OCI-M2 (cell line): Measurements from ENCODE around the gene MAP4K3.
"Not testable (repeated sequence)": the region's sequence is repeated elsewhere in the genome, so short reads cannot be mapped to it uniquely, and the experiment has no call there.

Experiments used
- DNase-seq: peaks from one replicate; lab custom pipeline; 2025; ENCODE audit not compliant: unreplicated experiment; lab: John Stamatoyannopoulos, UW

MAP4K3 gene

DNA sequence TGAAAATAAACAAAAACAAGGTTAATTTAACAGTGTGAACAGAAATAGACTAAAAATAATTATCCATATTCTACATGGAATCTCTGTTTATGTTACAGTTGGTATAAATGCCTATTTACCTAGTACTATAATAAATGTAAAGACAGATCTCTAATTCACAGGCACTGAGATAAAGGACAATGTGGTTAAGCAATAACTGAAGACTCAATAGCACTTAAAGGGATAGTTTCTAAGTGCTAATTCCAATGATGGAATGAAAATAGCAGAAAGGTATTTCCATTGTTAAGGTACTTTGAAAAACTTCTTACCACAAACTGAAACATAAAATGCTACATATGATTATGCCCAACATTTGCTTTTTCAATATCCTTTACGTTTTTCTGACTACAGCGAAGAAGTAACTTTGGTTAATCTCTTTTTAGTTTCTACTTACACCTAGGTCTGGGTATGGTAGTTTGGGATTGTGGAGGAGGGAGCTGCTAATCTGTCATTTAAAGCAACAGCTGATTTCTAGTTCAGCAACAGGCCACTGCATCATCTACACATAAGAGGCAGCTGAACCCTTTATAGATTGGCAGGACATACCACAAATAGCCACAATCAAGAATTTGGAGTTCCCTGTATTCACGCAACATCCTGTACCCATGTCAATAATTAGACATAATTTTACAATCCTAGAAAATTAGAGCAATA is 27.2 kb downstream of the MAP4K3 start:
- no peak for DNase-seq

DNA sequence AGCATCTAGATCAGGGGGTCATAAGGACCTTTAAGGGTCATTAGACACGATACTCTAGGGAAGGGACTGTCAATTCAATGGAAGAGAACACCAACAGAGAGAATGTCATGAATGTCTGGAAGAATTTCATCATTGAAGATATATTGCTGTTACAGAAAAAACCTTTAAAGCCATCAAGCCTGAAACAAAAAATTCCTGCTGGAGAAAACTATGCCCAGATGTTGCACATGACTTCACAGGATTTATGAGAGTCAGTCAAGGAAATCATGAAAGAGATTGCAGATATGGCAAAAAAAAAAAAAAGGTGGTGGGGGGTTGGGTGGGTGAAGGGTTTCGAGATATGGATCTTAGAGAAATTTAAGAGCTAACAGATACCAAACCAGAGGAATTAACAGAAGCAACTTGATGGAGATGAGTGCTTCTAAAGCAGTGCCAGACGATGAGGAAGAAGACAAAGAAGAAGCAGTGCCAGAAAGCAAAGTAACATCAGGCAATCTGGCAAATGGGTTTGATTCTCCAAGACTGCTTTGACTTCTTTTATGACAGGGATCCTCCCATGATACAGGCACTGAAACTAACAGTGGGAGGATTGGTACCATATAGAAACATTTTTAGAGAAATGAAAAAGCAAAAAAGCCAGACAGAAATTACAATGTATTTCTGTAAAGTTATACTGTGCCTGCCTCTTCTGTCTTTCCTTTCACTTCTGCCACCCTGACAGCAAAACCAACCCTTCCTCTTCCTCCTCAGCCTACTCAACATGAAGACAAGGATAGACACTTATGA is 28.5 kb downstream of the MAP4K3 start:
- no peak for DNase-seq

DNA sequence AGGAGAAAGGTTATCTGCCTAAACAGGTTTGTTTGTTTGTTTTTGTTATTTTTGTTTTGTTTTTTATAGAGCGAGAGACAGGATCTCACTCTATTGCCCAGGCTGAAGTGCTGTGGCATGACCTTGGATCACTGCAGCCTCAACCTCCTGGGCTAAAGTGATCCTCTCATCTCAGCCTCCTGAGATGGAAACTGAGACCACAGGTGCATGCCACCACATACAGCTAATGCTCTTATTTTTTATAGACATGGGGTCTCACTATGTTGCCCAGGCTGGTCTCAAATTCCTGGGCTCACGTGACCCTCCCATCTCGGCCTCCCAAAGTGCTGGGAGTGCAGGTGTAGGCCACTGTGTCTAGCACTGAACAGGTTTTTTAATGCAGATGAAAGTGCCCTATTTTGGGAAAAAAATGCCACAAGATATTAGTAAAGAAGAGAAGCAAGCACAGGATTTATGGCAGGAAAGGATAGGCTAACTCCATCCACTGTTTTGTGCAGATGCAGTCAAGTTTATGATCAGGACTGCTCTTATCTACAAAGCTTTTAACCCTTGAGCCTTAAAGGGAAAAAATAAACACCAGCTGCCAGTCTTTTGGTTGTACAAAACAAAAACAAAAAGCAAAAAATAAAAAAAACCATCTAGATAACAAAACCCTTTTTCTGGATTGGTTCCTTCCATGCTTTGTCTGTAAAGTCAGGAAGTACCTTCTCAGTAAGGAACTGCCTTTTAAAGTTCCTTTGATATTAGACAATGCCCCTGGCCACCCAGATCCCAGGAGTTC is 29.4 kb downstream of the MAP4K3 start:
- DNase-seq = no peak

DNA sequence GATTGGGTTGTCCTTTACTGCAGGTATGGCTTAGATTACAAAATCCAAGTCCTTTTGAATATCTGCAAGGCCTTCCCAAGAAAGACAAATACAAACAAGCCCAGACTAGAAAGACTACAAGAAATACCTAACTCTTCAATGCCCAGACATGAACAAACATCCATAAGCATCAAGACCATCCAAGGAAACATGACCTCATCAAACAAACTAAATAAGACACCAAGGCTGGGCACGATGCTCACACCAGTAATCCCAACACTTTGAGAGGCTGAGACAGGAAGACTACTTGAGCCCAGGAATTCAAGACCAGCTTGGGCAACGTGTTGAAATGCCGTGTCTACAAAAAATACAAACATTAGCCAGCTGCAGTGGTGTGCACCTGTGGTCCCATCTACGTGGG is 31.7 kb downstream of the MAP4K3 start:
- DNase-seq = no peak

DNA sequence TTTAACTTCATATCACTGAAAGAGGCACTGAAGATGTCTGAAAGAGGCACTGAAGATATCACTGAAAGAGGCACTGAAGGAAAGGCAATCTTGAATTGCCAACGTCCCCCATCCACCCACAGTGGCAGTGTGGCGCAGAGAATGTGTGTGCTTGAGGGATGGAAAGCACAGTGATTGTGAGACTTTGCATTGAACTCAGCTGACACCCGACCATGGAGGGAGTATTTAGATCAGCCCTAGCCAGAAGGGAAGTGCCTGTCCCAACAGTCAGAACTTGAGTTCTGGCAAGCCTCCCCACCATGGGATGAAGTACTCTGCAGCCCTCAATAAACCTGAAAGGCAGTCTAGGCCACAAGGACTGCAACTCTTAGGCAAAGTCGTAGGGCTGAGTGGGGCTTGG is 33.8 kb downstream of the MAP4K3 start:
- no peak for DNase-seq

DNA sequence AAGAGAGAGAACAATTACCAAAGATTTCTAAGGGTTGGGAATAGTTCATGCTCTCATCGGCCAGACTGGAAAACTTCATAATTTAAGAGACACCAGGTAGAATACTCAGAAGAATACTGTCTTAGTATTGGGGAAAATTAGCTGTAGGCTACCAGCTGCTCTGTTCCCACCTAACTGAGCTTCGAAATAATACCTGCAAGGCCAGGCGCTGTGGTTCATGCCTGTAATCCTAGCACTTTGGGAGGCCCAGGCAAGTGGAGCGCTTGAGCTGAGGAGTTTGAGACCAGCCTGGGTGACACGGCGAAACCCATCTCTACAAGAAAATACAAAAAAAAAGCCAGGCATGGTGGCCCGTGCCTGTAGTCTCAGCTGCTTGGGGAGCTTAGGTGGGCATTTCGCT is 35.8 kb downstream of the MAP4K3 start:
- no peak for DNase-seq

DNA sequence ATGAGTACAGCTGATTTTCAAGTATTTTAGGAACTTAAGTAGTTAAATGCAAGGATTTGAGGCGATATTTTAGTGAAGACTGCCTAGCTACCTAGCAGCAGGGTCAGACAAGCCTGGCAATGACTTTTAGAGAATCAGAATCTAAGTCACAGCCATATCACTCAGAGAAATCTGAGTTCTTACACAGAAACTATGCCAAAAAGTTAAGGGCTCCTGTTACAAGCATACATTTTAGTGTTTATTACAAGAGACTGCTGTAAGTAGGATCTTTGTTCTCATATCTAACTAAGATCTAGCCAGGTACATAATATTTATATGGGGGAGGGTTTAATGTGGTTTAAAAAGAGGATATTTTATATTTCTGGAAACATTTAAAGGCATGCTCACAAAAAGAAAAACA is 37.5 kb downstream of the MAP4K3 start:
- DNase-seq = no peak

DNA sequence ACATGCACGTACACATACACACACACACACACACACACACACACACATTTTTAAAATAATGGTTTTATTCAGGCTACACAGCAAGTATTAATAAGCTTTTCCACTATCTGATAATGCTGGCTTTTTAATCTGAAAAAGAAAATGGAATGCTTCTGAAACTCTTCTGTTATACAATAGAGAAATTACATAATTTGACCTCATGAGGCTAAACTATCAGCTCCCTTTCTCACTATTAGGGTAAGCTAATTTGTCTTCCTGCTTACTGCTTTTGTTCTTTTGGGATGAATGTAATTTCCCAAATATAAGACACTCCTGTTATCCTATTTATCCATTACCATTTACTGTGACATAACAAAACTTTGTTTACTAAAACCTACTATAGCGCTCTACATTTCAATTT is 41.8 kb downstream of the MAP4K3 start:
- DNase-seq = no peak

DNA sequence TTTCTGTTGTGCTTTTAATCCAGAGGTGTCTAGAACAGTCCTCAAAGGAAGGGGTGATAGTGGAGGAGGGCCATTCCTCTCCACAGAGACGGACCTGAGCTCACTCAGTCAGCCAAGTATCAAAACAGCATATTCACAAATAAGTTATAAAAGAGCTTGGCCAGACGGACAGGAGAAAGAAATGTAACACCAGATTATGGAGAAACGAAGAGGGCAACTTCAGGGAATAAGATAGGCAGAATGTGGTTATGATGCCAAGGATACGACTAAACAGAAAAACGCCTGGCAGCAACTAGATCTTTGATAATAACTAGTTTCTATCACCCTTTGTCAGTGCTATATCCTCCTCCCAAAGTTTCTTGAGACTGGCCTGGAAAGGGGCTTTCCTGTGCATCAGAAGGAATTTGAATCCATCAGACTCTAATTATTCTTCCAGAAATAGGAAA is 42.5 kb downstream of the MAP4K3 start:
- no peak for DNase-seq

DNA sequence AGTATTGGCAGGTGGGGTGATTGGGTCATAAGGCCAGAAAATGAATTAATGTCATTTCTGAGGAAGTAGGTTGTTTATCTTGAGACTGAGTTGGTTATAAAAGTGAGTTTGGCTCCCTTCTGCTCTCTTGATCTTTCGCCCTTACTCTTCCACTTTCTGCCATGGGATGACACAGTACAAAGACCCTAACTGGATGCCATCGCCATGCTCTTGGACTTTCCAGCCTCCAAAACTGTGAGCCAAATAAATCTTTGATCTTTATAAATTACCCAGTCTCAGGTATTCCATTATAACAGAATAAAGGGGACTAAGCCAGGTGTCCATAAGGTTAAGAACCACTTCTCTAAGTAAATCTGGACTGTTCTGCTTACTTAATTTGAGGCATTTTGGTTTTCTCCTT is 44.4 kb downstream of the MAP4K3 start:
- DNase-seq = no peak

DNA sequence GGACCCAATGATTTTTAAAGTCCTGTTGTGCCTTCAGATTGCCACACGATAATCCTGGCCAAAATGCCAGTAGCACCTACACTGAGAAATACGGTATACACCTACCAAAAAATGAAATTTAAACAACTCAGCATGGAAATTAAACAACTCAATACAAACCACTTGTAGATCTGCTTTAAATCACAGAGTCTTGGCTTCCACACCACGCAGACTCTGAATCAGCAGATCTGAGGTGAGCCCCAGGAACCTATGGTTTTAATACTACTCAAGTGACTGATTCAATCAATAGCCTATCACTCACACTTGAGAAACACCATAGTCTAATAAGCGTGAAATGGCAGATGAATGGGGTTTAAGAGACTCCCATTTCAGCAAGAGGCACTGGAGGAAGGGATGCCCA is 46.9 kb downstream of the MAP4K3 start:
- no peak for DNase-seq

DNA sequence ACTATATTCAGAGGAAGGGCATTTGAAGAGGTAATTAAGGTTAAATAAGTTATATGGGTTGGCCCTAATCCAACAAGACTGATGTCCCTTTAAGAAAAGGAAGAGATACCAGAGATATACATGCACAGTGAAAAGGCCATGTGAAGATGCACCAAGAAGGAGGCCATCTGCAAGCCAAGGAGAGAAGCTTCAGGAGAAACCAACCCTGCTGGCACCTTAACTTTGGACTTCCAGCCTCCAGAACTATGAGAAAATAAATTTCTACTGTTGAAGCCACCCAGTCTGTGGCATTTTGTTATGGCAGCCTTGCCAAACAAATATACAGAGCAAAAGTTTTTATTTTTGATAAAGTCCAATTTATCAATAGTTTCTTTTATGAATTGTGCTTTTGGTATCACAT is 51.0 kb downstream of the MAP4K3 start:
- no peak for DNase-seq

DNA sequence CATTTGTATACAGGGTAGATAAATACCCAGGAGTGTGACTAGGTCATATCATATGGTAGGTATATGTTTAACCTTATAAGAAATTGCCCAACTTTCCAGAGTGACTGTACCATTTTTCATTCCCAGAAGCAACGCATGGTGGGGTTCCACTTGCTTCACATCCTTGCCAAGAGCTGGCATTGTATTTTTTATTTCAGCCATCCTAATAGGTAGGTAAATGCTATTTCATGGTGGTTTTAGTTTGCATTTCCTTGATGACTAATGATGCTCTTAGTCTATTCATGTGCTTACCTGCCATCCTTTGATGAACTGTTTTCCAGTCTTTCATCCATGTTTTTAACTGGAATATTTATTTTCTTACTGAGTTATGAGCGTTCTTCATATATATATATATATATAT is 51.9 kb downstream of the MAP4K3 start:
- DNase-seq = no peak

DNA sequence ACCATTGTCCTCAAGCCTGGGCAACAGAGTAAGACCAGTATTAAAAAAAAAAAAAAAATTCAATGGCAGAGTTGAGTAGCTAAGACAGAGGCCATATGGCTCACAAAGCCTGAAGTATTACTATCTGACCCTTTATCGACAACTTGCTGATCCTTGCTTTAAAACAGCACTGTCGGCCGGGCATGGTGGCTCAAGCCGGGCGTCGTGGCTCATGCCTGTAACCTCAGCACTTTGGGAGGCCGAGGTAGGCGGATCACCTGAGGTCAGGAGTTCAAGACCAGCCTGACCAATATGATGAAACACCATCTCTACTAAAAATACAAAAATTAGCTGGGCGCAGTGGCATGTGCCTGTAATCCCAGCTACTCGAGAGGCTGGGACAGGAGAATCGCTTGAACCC is 53.0 kb downstream of the MAP4K3 start:
- DNase-seq = not testable (repeated sequence)

DNA sequence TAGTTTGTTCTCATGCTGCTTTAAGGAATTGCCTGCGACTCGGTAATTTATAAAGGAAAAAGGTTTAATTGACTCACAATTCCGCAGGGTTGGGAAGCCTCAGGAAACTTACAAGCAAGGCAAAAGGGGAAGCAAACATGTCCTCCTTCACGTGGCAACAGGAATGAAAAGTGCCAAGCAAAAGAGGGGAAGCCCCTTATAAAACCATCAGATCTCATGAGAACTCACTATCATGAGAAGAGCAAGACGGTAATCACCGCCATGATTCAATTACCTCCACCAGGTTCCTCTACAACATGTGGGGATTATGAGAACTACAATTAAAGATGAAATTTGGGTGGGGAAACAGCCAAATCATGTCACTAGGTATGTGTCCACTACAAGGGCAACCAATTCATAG is 53.9 kb downstream of the MAP4K3 start:
- DNase-seq = no peak

DNA sequence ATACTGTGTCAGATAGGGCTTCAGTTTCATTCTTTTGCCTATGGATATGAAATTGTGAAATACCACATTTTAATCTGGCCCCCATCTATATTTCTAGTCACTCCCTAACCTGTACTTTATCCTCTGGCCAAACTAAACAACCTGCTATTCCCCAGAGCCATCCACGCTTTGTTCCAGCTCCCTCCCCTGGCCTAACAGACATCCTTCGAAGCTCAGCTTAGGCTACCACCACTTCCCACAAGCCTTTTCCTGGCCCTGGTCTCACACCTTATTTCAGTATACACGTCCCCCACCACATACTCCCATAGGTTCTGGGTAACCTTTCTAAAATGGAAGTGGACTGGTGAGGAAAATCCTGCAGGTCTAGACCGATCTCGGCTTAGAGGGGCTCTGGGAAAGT is 55.4 kb downstream of the MAP4K3 start:
- no peak for DNase-seq

DNA sequence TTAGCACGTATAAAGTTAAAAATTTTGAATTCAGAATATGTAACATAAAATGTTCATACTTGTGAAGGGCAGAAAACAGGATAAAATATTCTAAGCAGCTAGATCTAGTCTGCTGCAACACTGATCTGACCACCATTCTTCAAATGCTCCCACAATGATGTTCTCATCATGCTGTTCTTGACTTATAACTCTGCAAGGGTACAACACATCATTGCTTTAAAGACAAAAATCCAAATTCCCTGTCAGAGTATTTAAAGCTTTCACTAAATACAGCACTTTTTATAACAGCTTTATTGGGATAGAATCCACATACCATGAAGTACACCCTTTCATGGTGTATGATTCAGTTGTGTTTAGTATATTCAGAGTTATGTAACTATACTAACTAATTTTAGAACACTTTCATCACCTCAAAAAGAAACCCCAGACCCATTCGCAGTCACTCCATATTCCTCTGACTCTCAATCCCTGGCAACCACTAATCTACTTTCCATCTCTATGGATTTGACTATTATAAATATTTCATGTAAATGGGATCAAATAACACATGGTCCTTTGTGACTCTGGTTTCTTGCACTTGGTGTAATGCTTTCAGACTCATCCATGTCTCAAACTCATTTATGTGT is 56.4 kb downstream of the MAP4K3 start:
- no peak for DNase-seq

DNA sequence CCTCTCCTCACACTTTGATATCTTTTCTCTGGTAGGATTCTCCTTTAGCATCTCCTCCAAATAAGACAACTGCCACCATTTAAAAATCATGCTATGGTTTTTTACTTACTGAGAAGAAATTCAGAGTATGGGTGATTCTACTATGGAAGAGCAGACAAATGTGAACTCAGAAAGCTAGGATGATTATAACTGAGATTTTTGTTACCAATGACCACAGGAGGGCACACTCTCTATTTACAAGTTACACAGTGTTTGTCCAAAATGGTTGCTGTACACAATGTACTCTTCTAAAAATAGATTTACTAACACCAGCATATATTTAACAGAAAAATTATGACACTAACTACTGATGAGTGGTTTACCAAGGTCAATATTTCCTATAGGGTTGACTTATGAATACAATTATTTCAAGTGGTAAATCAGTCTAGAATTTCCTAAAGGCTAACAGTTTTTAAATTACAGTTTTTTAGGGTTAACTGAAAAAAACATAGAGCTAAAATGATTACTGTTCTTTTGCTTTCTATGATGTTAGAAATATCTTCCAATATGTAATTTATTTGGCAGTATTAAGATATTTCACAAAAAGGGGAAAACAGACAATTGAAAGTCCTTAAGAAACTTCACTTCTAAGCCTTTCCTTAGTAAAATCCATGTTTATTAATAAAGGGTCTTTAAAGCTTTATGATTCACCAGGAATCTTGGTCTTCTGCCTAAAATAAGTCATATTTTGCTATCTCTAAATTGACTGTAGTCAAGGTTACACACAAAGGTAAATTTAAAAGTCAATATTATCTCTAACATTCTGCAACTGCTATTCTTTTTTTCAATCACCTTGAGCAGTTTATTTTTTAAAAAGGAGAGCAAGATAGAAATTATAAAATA is 57.2 kb downstream of the MAP4K3 start:
- DNase-seq = no peak

DNA sequence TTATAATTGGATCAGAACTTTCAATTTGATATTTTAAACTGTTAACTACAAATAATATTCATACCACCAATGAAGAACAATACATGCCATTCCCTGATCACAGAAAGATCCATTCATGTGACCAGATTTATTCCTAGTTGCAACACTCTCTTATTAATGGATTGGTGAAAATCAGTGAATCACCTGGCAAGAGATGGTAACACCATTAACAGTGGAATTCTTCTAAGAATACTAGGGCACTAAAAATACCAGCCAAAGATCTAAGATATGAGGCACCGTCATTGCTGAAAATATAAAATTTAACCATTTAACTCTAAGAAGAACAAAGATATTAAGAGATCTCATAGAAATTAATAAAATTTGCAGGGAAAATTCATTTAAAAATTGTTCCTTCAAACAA is 58.1 kb downstream of the MAP4K3 start:
- DNase-seq = no peak

DNA sequence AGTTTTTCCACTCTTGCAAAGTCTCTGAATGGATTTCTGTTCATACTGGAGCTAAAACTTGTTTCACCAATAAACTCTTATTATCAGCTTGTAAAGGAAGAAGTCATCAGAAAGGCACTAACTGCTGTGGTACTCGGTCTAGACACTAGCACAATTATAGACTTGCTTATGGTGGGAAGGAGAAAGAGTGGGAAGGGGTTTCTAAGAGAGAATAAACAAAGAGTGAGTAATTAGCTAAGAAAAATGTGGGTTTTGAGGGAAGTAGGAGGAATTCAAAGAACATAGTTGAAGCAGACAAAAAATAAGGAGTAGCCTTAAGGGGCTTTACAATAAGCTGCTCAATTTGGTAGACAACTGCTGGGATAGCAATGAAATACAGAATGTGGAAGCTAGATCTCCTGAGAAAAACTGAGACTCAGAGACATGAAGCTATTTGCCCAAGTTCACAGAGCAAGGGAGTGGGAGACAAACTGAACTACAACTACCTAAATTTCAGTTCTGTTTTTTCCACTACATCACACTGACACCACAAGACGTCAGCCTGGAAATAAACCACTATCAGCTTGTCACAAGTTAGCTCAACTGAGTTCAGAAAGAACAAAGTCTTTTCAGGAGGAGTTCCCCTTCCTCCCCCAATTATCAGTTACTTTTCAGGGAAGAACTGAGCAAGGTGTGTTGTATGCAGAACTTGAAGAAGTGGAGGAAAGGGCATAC is 59.7 kb downstream of the MAP4K3 start:
- DNase-seq = no peak
